HEK293T (cell line): ENCODE measurements around the gene LGALS1.

Experiments
- BHLHE40 ChIP-seq: fragments of 450-650 bp; IDR thresholded peaks from 2 replicates; pipeline ENCODE4 v1.6.1; 2016; ENCODE audit warnings: mild to moderate bottlenecking, moderate library complexity, borderline replicate concordance
- CTBP1 ChIP-seq: fragments of 450-650 bp; IDR thresholded peaks from 2 replicates; pipeline ENCODE4 v1.6.1; 2016; ENCODE audit warnings: borderline replicate concordance
- FOXM1 ChIP-seq: fragments of 450-650 bp; IDR thresholded peaks from 2 replicates; pipeline ENCODE4 v1.6.1; 2017; ENCODE audit warnings: mild to moderate bottlenecking, borderline replicate concordance
- HDGF ChIP-seq: fragments of 450-650 bp; IDR thresholded peaks from 2 replicates; pipeline ENCODE4 v1.6.1; 2017; ENCODE audit warnings: antibody characterized with exemption, borderline replicate concordance
- NFRKB ChIP-seq: fragments of 450-650 bp; IDR thresholded peaks from 2 replicates; pipeline ENCODE4 v1.6.1; 2016; ENCODE audit warnings: mild to moderate bottlenecking, moderate library complexity
- SP1 ChIP-seq: fragments of 450-650 bp; IDR thresholded peaks from 2 replicates; pipeline ENCODE4 v1.6.1; 2017
- SUZ12 ChIP-seq: fragments of 450-650 bp; IDR thresholded peaks from 2 replicates; pipeline ENCODE4 v1.6.1; 2016; ENCODE audit warnings: mild to moderate bottlenecking

- no peak for TF ChIP-seq NFRKB
- TF ChIP-seq SP1 = no peak
- no peak for TF ChIP-seq CTBP1
- TF ChIP-seq BHLHE40 = no peak
- no peak for TF ChIP-seq FOXM1
- TF ChIP-seq HDGF = no peak
- no peak for TF ChIP-seq SUZ12
These were observed 46.6 kb upstream of the LGALS1 start for GRCh38 chr22:37628830-37629229.
